OCI-LY7 (cell line): Measurements from ENCODE around the gene PRSS50. TPM values are rescaled to one million over a fixed set of nuclear protein-coding genes. Genes with fewer than 3 reads are reported as not detected.

Experiments used
- BruUV-seq: library from RNA; stranded (reverse); fragments of 400-500 nt; replicated peaks from 2 replicates; lab custom pipeline; 2021; lab: Mats Ljungman, UMichigan
- CTCF ChIA-PET: fragments of 300-600 bp; sonication (Branson Sonifier 250); formaldehyde crosslinking; loops from one replicate; lab custom pipeline; 2022; ENCODE audit warnings: antibody characterized with exemption; ENCODE audit not compliant: unreplicated experiment; lab: Charles Lee
- POLR2A ChIA-PET: fragments of 300-600 bp; sonication (Branson Sonifier 250); formaldehyde crosslinking; loops from one replicate; lab custom pipeline; 2022; ENCODE audit warnings: antibody characterized with exemption; lab: Charles Lee
- DNase-seq: peaks from one replicate; pipeline ENCODE4 v3.0.0-alpha.2; 2015; ENCODE audit warnings: low spot score
- H2AFZ ChIP-seq: fragments of 200-600 bp; sonication (generic), shearing (Covaris generic); 2 replicates; pipeline ENCODE4 v1.6.1; 2014; ENCODE audit warnings: mild to moderate bottlenecking, antibody characterized with exemption, low read length, moderate library complexity
- H3K27ac ChIP-seq: fragments of 200-600 bp; sonication (generic); 2 replicates; pipeline ENCODE4 v1.5.1; 2014; ENCODE audit warnings: mixed run types, low read depth, mild to moderate bottlenecking, moderate library complexity, low read length, inconsistent platforms; ENCODE audit not compliant: poor library complexity, severe bottlenecking
- H3K36me3 ChIP-seq: fragments of 200-600 bp; sonication (generic); 2 replicates; pipeline ENCODE4 v1.6.1; 2014; ENCODE audit warnings: mild to moderate bottlenecking, antibody characterized with exemption, low read length, moderate library complexity, mixed read lengths; ENCODE audit not compliant: insufficient read depth
- H3K4me1 ChIP-seq: fragments of 200-600 bp; sonication (generic); 2 replicates; pipeline ENCODE4 v1.5.1; 2014; ENCODE audit warnings: mild to moderate bottlenecking, low read length; ENCODE audit not compliant: insufficient read depth, poor library complexity, severe bottlenecking
- H3K4me2 ChIP-seq: fragments of 200-600 bp; sonication (generic); 2 replicates; pipeline ENCODE4 v1.6.1; 2014; ENCODE audit warnings: mild to moderate bottlenecking, low read length
- H3K4me3 ChIP-seq: fragments of 200-600 bp; sonication (generic); 2 replicates; pipeline ENCODE4 v1.5.1; 2014; ENCODE audit warnings: mild to moderate bottlenecking, low read depth, low read length; ENCODE audit not compliant: poor library complexity, severe bottlenecking
- H3K79me2 ChIP-seq: fragments of 200-600 bp; sonication (generic); 2 replicates; pipeline ENCODE4 v1.6.1; 2016; ENCODE audit warnings: low read depth, mild to moderate bottlenecking, low read length, moderate library complexity, mixed read lengths; ENCODE audit not compliant: insufficient read depth
- H3K9me2 ChIP-seq: fragments of 200-600 bp; sonication (generic); 2 replicates; pipeline ENCODE4 v1.6.1; 2016; ENCODE audit warnings: mild to moderate bottlenecking, low read length, mixed read lengths; ENCODE audit not compliant: insufficient read depth
- H3K9me3 ChIP-seq: fragments of 200-600 bp; sonication (generic); 2 replicates; pipeline ENCODE4 v1.6.1; 2014; ENCODE audit warnings: mild to moderate bottlenecking, mixed run types, low read length, mixed read lengths
- H4K20me1 ChIP-seq: fragments of 200-600 bp; sonication (generic); 2 replicates; pipeline ENCODE4 v1.6.1; 2014; ENCODE audit warnings: mild to moderate bottlenecking, antibody characterized with exemption, low read length, moderate library complexity, mixed read lengths; ENCODE audit not compliant: insufficient read depth
- CTCF ChIP-seq: fragments of 200-600 bp; sonication (generic); conservative IDR thresholded peaks from 2 replicates; pipeline ENCODE4 v1.5.1; 2014; ENCODE audit warnings: mild to moderate bottlenecking, antibody characterized with exemption, low read length, moderate library complexity, mixed read lengths
- EZH2phosphoT487 ChIP-seq: fragments of 200-600 bp; sonication (generic); IDR thresholded peaks from 2 replicates; pipeline ENCODE4 v1.6.1; 2018; ENCODE audit warnings: low read depth, borderline replicate concordance, mild to moderate bottlenecking, mixed run types, antibody characterized with exemption, low read length, moderate library complexity, mixed read lengths
- intact Hi-C: fragments of 100-400 bp; cut with micrococcal nuclease; formaldehyde crosslinking; loops from one replicate; pipeline ENCODE4 v1.10.0; 2022; ENCODE audit not compliant: unreplicated experiment
- total RNA-seq, 2 experiments: library from RNA; depleted of rRNA in 1 of 2; stranded (reverse); fragments of >200 nt in 1 of 2; shearing (Covaris generic) in 1 of 2; gene quantifications; 2 replicates each; pipeline ENCODE4 v1.2.3, GENCODE V29; 2014 to 2022

PRSS50 gene
- total RNA-seq, 2 experiments from 2014 or later, result not detected

GRCh38 chr3:46670891-46671427 lies 46.7 kb downstream of the PRSS50 start:
- DNase-seq, result no peak
- POLR2A ChIA-PET, result interaction anchor here (0.5 kb wide), 1 partner anchor 601 kb away, joined by 3 read pairs; no protein-coding TSS in a partner anchor

GRCh38 chr3:46670000-46670890 lies 47.4 kb downstream of the PRSS50 start:
- Histone ChIP-seq H3K79me2 (no peaks in the 10 kb centered on the region), H3K4me2 (no peak overlapping the region), H2AFZ (no peak overlapping the region), H3K27ac (no peak overlapping the region), H3K36me3 (no peaks in the 10 kb centered on the region), H3K9me3 (no peaks in the 10 kb centered on the region), H3K4me3 (no peak overlapping the region), H3K9me2 (no peaks in the 10 kb centered on the region), H3K4me1 (no peaks in the 10 kb centered on the region), H4K20me1 (no peaks in the 10 kb centered on the region)
- TF ChIP-seq EZH2phosphoT487 (no peak), CTCF (no peak)
- ChIA-PET POLR2A (interaction anchor here (0.5 kb wide), 1 partner anchor 601 kb away, joined by 3 read pairs; no protein-coding TSS in a partner anchor), CTCF (no interaction called here)
- BruUV-seq, result no TSS peak
- intact Hi-C loops, result no loop called here
- no peak for DNase-seq

More at GRCh38 chr3:46670891-46671427, 46.7 kb downstream of the PRSS50 start:
- Histone ChIP-seq H3K4me1 (no peaks in the 10 kb centered on the region), H3K9me3 (no peaks in the 10 kb centered on the region), H3K4me3 (no peak overlapping the region), H3K4me2 (no peak overlapping the region), H3K79me2 (no peaks in the 10 kb centered on the region), H3K36me3 (no peaks in the 10 kb centered on the region), H3K9me2 (no peaks in the 10 kb centered on the region), H2AFZ (no peak overlapping the region), H4K20me1 (no peaks in the 10 kb centered on the region), H3K27ac (no peak overlapping the region)
- intact Hi-C loops, result no loop called here
- no peak for TF ChIP-seq EZH2phosphoT487
- TF ChIP-seq CTCF, result no peak
- BruUV-seq, result no TSS peak
- CTCF ChIA-PET, result no interaction called here
